GM21786 (cell line): ENCODE data around the gene KIF26B.

Experiments used
- ATAC-seq: cut with Tn5 transposase; IDR thresholded peaks from one replicate; pipeline ENCODE4 v1.9.1; 2021; ENCODE audit not compliant: unreplicated experiment

The KIF26B gene

GRCh38 chr1:245168906-245169305 lies 14.1 kb downstream of the KIF26B start:
- ATAC-seq: no peak

GRCh38 chr1:245169376-245169775 lies 14.6 kb downstream of the KIF26B start:
- ATAC-seq: no peak

GRCh38 chr1:245172026-245172425 lies 17.2 kb downstream of the KIF26B start:
- ATAC-seq: no peak

GRCh38 chr1:245172829-245173228 lies 18.0 kb downstream of the KIF26B start:
- no peak for ATAC-seq

- ATAC-seq: no peak
These were observed 18.8 kb downstream of the KIF26B start for GRCh38 chr1:245173446-245174211.

GRCh38 chr1:245177071-245177900 lies 22.5 kb downstream of the KIF26B start:
- ATAC-seq: no peak

- no peak for ATAC-seq
These were observed 24.9 kb downstream of the KIF26B start for GRCh38 chr1:245179706-245180105.

- ATAC-seq: no peak
These were observed 25.8 kb downstream of the KIF26B start for GRCh38 chr1:245180496-245181157.

- no peak for ATAC-seq
These were observed 26.4 kb downstream of the KIF26B start for GRCh38 chr1:245181158-245181517.

- ATAC-seq: no peak
These were observed 27.2 kb downstream of the KIF26B start for GRCh38 chr1:245182028-245182427.

GRCh38 chr1:245183429-245183828 lies 28.6 kb downstream of the KIF26B start:
- ATAC-seq: no peak

- no peak for ATAC-seq
These were observed 30.0 kb downstream of the KIF26B start for GRCh38 chr1:245184779-245185178.

GRCh38 chr1:245188403-245188802 lies 33.6 kb downstream of the KIF26B start:
- ATAC-seq: no peak

- ATAC-seq: no peak
These were observed 40.6 kb downstream of the KIF26B start for GRCh38 chr1:245195398-245195797.

- ATAC-seq: no peak
These were observed 42.3 kb downstream of the KIF26B start for GRCh38 chr1:245197121-245197520.

- no peak for ATAC-seq
These were observed 43.2 kb downstream of the KIF26B start for GRCh38 chr1:245197911-245198379.

- ATAC-seq: no peak
These were observed 44.1 kb downstream of the KIF26B start for GRCh38 chr1:245198748-245199516.

GRCh38 chr1:245200146-245200545 lies 45.4 kb downstream of the KIF26B start:
- ATAC-seq: no peak

- no peak for ATAC-seq
These were observed 46.4 kb downstream of the KIF26B start for GRCh38 chr1:245201201-245201600.

GRCh38 chr1:245201827-245202226 lies 47.0 kb downstream of the KIF26B start:
- ATAC-seq: no peak

- no peak for ATAC-seq
These were observed 50.6 kb downstream of the KIF26B start for GRCh38 chr1:245205396-245205795.
